Measurements from ENCODE around the gene CREB3L2.

Gene CREB3L2

GRCh38 chr7:137875746-137876145 lies 126.1 kb downstream of the CREB3L2 start:
- Histone ChIP-seq H2BK5ac (ENCODE audit: low read depth, low read length, poor library complexity) (no peak overlapping the region), H2AFZ (ENCODE audit: insufficient read depth, low read length, poor library complexity) (no peak overlapping the region), H2AK5ac (ENCODE audit: low read length) (no peak overlapping the region), H3K23ac (ENCODE audit: low read length) (no peak overlapping the region), H2BK120ac (ENCODE audit: insufficient read depth, low read length, poor library complexity) (no peak overlapping the region), H3K27me3 (ENCODE audit: insufficient read depth, low read length) (no peaks in the 10 kb centered on the region), H3K18ac (ENCODE audit: low read length) (no peak overlapping the region), H4K8ac (ENCODE audit: low read depth, low read length) (no peak overlapping the region), H3K4ac (ENCODE audit: low read depth, low read length) (no peak overlapping the region), H3K4me1 (ENCODE audit: control insufficient read depth in 1 of 2, insufficient read depth in 2 of 2, low read length in 2 of 2) (peaks cover 0 to 4% of the 10 kb centered on the region in 2 experiments), H3K79me1 (ENCODE audit: low read length) (no peaks in the 10 kb centered on the region), H3K36me3 (ENCODE audit: control insufficient read depth in 1 of 2, insufficient read depth in 2 of 2, low read length in 2 of 2) (peaks cover 34 to 64% of the 10 kb centered on the region in 2 experiments), H3K27ac (ENCODE audit: low read depth, low read length) (no peak overlapping the region), H3K4me2 (ENCODE audit: low read length) (no peak overlapping the region), H4K12ac (ENCODE audit: low read depth, low read length) (no peak overlapping the region), H3K9ac (ENCODE audit: low read length) (no peak overlapping the region), H3K14ac (ENCODE audit: low read length) (no peak overlapping the region), H3K4me3 (ENCODE audit: low read depth, low read length) (no peak overlapping the region), H3K9me3 (ENCODE audit: insufficient read depth, low read depth, low read length) (no peaks in the 10 kb centered on the region), H4K91ac (ENCODE audit: low read depth, low read length) (no peak overlapping the region), H2BK12ac (ENCODE audit: low read length) (no peak overlapping the region), H3K79me2 (ENCODE audit: control insufficient read depth, insufficient read depth, low read length, poor library complexity) (no peaks in the 10 kb centered on the region)
- no CpG with 5 or more reads among the region's 4 CpGs for WGBS (ENCODE audit: extremely low coverage, insufficient coverage, insufficient read length)
- no peak for DNase-seq

GRCh38 chr7:137873979-137874777 lies 127.7 kb downstream of the CREB3L2 start:
- no peaks in the 10 kb centered on the region for H3K27me3 ChIP-seq (ENCODE audit: insufficient read depth, low read length)
- H2BK120ac ChIP-seq (ENCODE audit: insufficient read depth, low read length, poor library complexity): no peak overlapping the region
- H4K12ac ChIP-seq (ENCODE audit: low read depth, low read length): no peak overlapping the region
- no peak overlapping the region for H3K27ac ChIP-seq (ENCODE audit: low read depth, low read length)
- no peak overlapping the region for H4K8ac ChIP-seq (ENCODE audit: low read depth, low read length)
- no peak overlapping the region for H3K9ac ChIP-seq (ENCODE audit: low read length)
- no peak overlapping the region for H3K4me2 ChIP-seq (ENCODE audit: low read length)
- H2BK12ac ChIP-seq (ENCODE audit: low read length): no peak overlapping the region
- no peak overlapping the region for H3K23ac ChIP-seq (ENCODE audit: low read length)
- DNase-seq: peak; percentile 23 to 83
- no peak overlapping the region for H3K4me3 ChIP-seq (ENCODE audit: low read depth, low read length)
- no peak overlapping the region for H4K91ac ChIP-seq (ENCODE audit: low read depth, low read length)
- no peaks in the 10 kb centered on the region for H3K79me2 ChIP-seq (ENCODE audit: control insufficient read depth, insufficient read depth, low read length, poor library complexity)
- H3K14ac ChIP-seq (ENCODE audit: low read length): no peak overlapping the region
- no peak overlapping the region for H2BK5ac ChIP-seq (ENCODE audit: low read depth, low read length, poor library complexity)
- H3K9me3 ChIP-seq (ENCODE audit: insufficient read depth, low read depth, low read length): no peaks in the 10 kb centered on the region
- H2AK5ac ChIP-seq (ENCODE audit: low read length): no peak overlapping the region
- no peaks in the 10 kb centered on the region for H3K79me1 ChIP-seq (ENCODE audit: low read length)
- H3K36me3 ChIP-seq (ENCODE audit: control insufficient read depth in 1 of 2, insufficient read depth in 2 of 2, low read length in 2 of 2): peaks cover 23 to 49% of the 10 kb centered on the region in 2 experiments
- WGBS (ENCODE audit: extremely low coverage, insufficient coverage, insufficient read length): no CpG with 5 or more reads among the region's 7 CpGs
- no peaks in the 10 kb centered on the region for H3K4me1 ChIP-seq (ENCODE audit: control insufficient read depth in 1 of 2, insufficient read depth in 2 of 2, low read length in 2 of 2)
- H3K18ac ChIP-seq (ENCODE audit: low read length): no peak overlapping the region
- no peak overlapping the region for H2AFZ ChIP-seq (ENCODE audit: insufficient read depth, low read length, poor library complexity)
- H3K4ac ChIP-seq (ENCODE audit: low read depth, low read length): no peak overlapping the region

GRCh38 chr7:137873524-137873923 lies 128.4 kb downstream of the CREB3L2 start:
- no peak overlapping the region for H3K4me3 ChIP-seq (ENCODE audit: low read depth, low read length)
- H3K4ac ChIP-seq (ENCODE audit: low read depth, low read length): no peak overlapping the region
- no peak overlapping the region for H3K9ac ChIP-seq (ENCODE audit: low read length)
- H3K36me3 ChIP-seq (ENCODE audit: control insufficient read depth in 1 of 2, insufficient read depth in 2 of 2, low read length in 2 of 2): peaks cover 20 to 45% of the 10 kb centered on the region in 2 experiments
- WGBS (ENCODE audit: extremely low coverage, insufficient coverage, insufficient read length): 100% methylated on average over 1 of the region's 3 CpGs
- no peaks in the 10 kb centered on the region for H3K79me1 ChIP-seq (ENCODE audit: low read length)
- no peak overlapping the region for H3K14ac ChIP-seq (ENCODE audit: low read length)
- H3K4me2 ChIP-seq (ENCODE audit: low read length): no peak overlapping the region
- no peak overlapping the region for H3K23ac ChIP-seq (ENCODE audit: low read length)
- no peaks in the 10 kb centered on the region for H3K79me2 ChIP-seq (ENCODE audit: control insufficient read depth, insufficient read depth, low read length, poor library complexity)
- H2BK120ac ChIP-seq (ENCODE audit: insufficient read depth, low read length, poor library complexity): no peak overlapping the region
- H3K27me3 ChIP-seq (ENCODE audit: insufficient read depth, low read length): no peaks in the 10 kb centered on the region
- no peak overlapping the region for H3K18ac ChIP-seq (ENCODE audit: low read length)
- no peak overlapping the region for H4K12ac ChIP-seq (ENCODE audit: low read depth, low read length)
- no peaks in the 10 kb centered on the region for H3K4me1 ChIP-seq (ENCODE audit: control insufficient read depth in 1 of 2, insufficient read depth in 2 of 2, low read length in 2 of 2)
- H2AFZ ChIP-seq (ENCODE audit: insufficient read depth, low read length, poor library complexity): no peak overlapping the region
- H2AK5ac ChIP-seq (ENCODE audit: low read length): no peak overlapping the region
- no peak overlapping the region for H2BK5ac ChIP-seq (ENCODE audit: low read depth, low read length, poor library complexity)
- DNase-seq: no peak
- no peak overlapping the region for H2BK12ac ChIP-seq (ENCODE audit: low read length)
- H3K27ac ChIP-seq (ENCODE audit: low read depth, low read length): no peak overlapping the region
- no peak overlapping the region for H4K8ac ChIP-seq (ENCODE audit: low read depth, low read length)
- H4K91ac ChIP-seq (ENCODE audit: low read depth, low read length): no peak overlapping the region
- no peaks in the 10 kb centered on the region for H3K9me3 ChIP-seq (ENCODE audit: insufficient read depth, low read depth, low read length)

- Histone ChIP-seq H3K4me1 (ENCODE audit: control insufficient read depth in 1 of 2, insufficient read depth in 2 of 2, low read length in 2 of 2) (no peaks in the 10 kb centered on the region), H2BK5ac (ENCODE audit: low read depth, low read length, poor library complexity) (no peak overlapping the region), H2AFZ (ENCODE audit: insufficient read depth, low read length, poor library complexity) (no peak overlapping the region), H2BK12ac (ENCODE audit: low read length) (no peak overlapping the region), H2BK120ac (ENCODE audit: insufficient read depth, low read length, poor library complexity) (no peak overlapping the region), H3K4ac (ENCODE audit: low read depth, low read length) (no peak overlapping the region), H3K9me3 (ENCODE audit: insufficient read depth, low read depth, low read length) (no peaks in the 10 kb centered on the region), H3K18ac (ENCODE audit: low read length) (no peak overlapping the region), H4K8ac (ENCODE audit: low read depth, low read length) (no peak overlapping the region), H2AK5ac (ENCODE audit: low read length) (no peak overlapping the region), H3K23ac (ENCODE audit: low read length) (no peak overlapping the region), H3K14ac (ENCODE audit: low read length) (no peak overlapping the region), H3K27me3 (ENCODE audit: insufficient read depth, low read length) (no peaks in the 10 kb centered on the region), H3K79me1 (ENCODE audit: low read length) (no peaks in the 10 kb centered on the region), H4K12ac (ENCODE audit: low read depth, low read length) (no peak overlapping the region), H3K27ac (ENCODE audit: low read depth, low read length) (no peak overlapping the region), H4K91ac (ENCODE audit: low read depth, low read length) (no peak overlapping the region), H3K36me3 (ENCODE audit: control insufficient read depth in 1 of 2, insufficient read depth in 2 of 2, low read length in 2 of 2) (peaks cover 11 to 41% of the 10 kb centered on the region in 2 experiments), H3K4me2 (ENCODE audit: low read length) (no peak overlapping the region), H3K4me3 (ENCODE audit: low read depth, low read length) (no peak overlapping the region), H3K79me2 (ENCODE audit: control insufficient read depth, insufficient read depth, low read length, poor library complexity) (no peaks in the 10 kb centered on the region), H3K9ac (ENCODE audit: low read length) (no peak overlapping the region)
- WGBS (ENCODE audit: extremely low coverage, insufficient coverage, insufficient read length): no CpG with 5 or more reads among the region's 7 CpGs
- DNase-seq: no peak
Measured at GRCh38 chr7:137871170-137871915, 130.5 kb downstream of the CREB3L2 start.
